Measurements from ENCODE around the gene ACOT7.

ACOT7 gene

GRCh38 chr1:6256645-6257044, 136.9 kb downstream of the ACOT7 start:
- no peak overlapping the region for H3K4ac ChIP-seq (ENCODE audit: low read length)
- H2BK15ac ChIP-seq (ENCODE audit: low read length) = no peak overlapping the region
- H3K14ac ChIP-seq (ENCODE audit: low read length) = no peak overlapping the region
- no peak overlapping the region for H2BK12ac ChIP-seq (ENCODE audit: low read length)
- no peak overlapping the region for H2BK120ac ChIP-seq (ENCODE audit: low read depth, low read length)
- no peak for DNase-seq (ENCODE audit: low spot score)
- H3K4me3 ChIP-seq (ENCODE audit: low read length in 2 of 2) = no peak overlapping the region
- peaks cover 5 to 6% of the 10 kb centered on the region in 2 donors for H3K4me1 ChIP-seq (ENCODE audit: control insufficient read depth in 2 of 2, insufficient read depth in 1 of 2, low read depth in 1 of 2, low read length in 2 of 2)
- H3K79me1 ChIP-seq (ENCODE audit: low read depth, low read length) = peaks cover 9% of the 10 kb centered on the region
- H3K9me3 ChIP-seq (replicated peaks in 1 of 2; ENCODE audit: control insufficient read depth in 2 of 2, insufficient read depth in 1 of 2, low read depth in 1 of 2, low read length in 2 of 2) = no peaks in the 10 kb centered on the region
- H3K27me3 ChIP-seq (ENCODE audit: control insufficient read depth in 3 of 3, insufficient read depth in 3 of 3, low read depth in 1 of 3, low read length in 3 of 3) = no peaks in the 10 kb centered on the region
- H4K8ac ChIP-seq (ENCODE audit: low read depth, low read length) = no peak overlapping the region
- no peak overlapping the region for H2AFZ ChIP-seq (ENCODE audit: low read length)
- H3K9ac ChIP-seq (ENCODE audit: low read depth, low read length, poor library complexity) = peak overlapping the region; percentile 55
- no peak overlapping the region for H2AK5ac ChIP-seq (ENCODE audit: low read depth, low read length)
- no peak overlapping the region for H3K27ac ChIP-seq (replicated peaks; ENCODE audit: low read length)
- WGBS, 2 donors (ENCODE audit: extremely low coverage in 2 of 2, insufficient read length in 2 of 2, insufficient replicate concordance in 1 of 2) = no CpG with 5 or more reads among the region's 13 CpGs
- H3K23ac ChIP-seq (ENCODE audit: low read depth, low read length, poor library complexity) = peak overlapping the region; percentile 8
- H3K36me3 ChIP-seq (replicated peaks in 1 of 2; ENCODE audit: control insufficient read depth in 2 of 2, insufficient read depth in 2 of 2, low read length in 2 of 2) = peaks cover 15 to 20% of the 10 kb centered on the region in 2 donors
- no peak overlapping the region for H3K18ac ChIP-seq (ENCODE audit: low read length)
- H2BK5ac ChIP-seq (ENCODE audit: low read length) = no peak overlapping the region
- H4K91ac ChIP-seq (ENCODE audit: low read depth, low read length, poor library complexity) = no peak overlapping the region
- no peak overlapping the region for H3K4me2 ChIP-seq (ENCODE audit: insufficient read depth, low read length, poor library complexity, severe bottlenecking)

DNA sequence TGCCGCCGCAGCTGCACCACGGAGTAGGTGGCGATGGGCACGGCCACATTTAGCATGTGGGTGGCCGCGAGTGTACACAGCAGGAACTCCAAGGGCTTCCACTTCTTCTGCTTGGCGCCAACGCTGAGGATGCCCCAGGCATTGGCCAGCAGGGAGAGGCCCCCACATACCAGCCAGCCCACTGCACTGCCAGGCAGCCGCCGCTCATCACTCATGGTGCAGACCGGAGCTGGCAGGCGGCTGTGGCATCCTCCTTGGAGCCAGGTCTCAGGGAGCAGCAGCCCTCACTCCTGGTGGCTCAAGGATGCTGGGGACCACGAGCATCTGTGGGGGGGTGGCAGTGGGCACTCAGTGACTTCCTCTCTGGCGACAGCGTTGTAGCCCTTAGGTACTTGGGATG, 138.9 kb downstream of the ACOT7 start:
- no CpG with 5 or more reads among the region's 16 CpGs for WGBS, 2 donors (ENCODE audit: extremely low coverage in 2 of 2, insufficient read length in 2 of 2, insufficient replicate concordance in 1 of 2)
- H3K4me3 ChIP-seq (ENCODE audit: low read length in 2 of 2) = no peak overlapping the region

GRCh38 chr1:6253380-6253779, 140.2 kb downstream of the ACOT7 start:
- peak overlapping the region; percentile 44 for H3K9ac ChIP-seq (ENCODE audit: low read depth, low read length, poor library complexity)
- no peak overlapping the region for H2BK15ac ChIP-seq (ENCODE audit: low read length)
- peaks cover 0 to 7% of the 10 kb centered on the region in 2 donors for H3K4me1 ChIP-seq (ENCODE audit: control insufficient read depth in 2 of 2, insufficient read depth in 1 of 2, low read depth in 1 of 2, low read length in 2 of 2)
- no peak overlapping the region for H2BK120ac ChIP-seq (ENCODE audit: low read depth, low read length)
- H4K91ac ChIP-seq (ENCODE audit: low read depth, low read length, poor library complexity) = peak overlapping the region; percentile 92
- no peak overlapping the region for H3K23ac ChIP-seq (ENCODE audit: low read depth, low read length, poor library complexity)
- no peak overlapping the region for H3K18ac ChIP-seq (ENCODE audit: low read length)
- peaks cover 2% of the 10 kb centered on the region for H3K79me1 ChIP-seq (ENCODE audit: low read depth, low read length)
- no peak overlapping the region for H3K4me2 ChIP-seq (ENCODE audit: insufficient read depth, low read length, poor library complexity, severe bottlenecking)
- no peak overlapping the region for H3K4ac ChIP-seq (ENCODE audit: low read length)
- no peak overlapping the region for H3K27ac ChIP-seq (replicated peaks; ENCODE audit: low read length)
- DNase-seq (ENCODE audit: low spot score) = no peak
- no peak overlapping the region for H3K4me3 ChIP-seq (ENCODE audit: low read length in 2 of 2)
- no CpG with 5 or more reads among the region's 9 CpGs for WGBS, 2 donors (ENCODE audit: extremely low coverage in 2 of 2, insufficient read length in 2 of 2, insufficient replicate concordance in 1 of 2)
- no peak overlapping the region for H3K14ac ChIP-seq (ENCODE audit: low read length)
- H3K36me3 ChIP-seq (replicated peaks in 1 of 2; ENCODE audit: control insufficient read depth in 2 of 2, insufficient read depth in 2 of 2, low read length in 2 of 2) = peaks cover 15 to 20% of the 10 kb centered on the region in 2 donors
- H3K27me3 ChIP-seq (ENCODE audit: control insufficient read depth in 3 of 3, insufficient read depth in 3 of 3, low read depth in 1 of 3, low read length in 3 of 3) = peaks cover 0 to 25% (median 0%) of the 10 kb centered on the region in 3 experiments
- no peak overlapping the region for H2BK5ac ChIP-seq (ENCODE audit: low read length)
- no peak overlapping the region for H2AK5ac ChIP-seq (ENCODE audit: low read depth, low read length)
- no peak overlapping the region for H2BK12ac ChIP-seq (ENCODE audit: low read length)
- H3K9me3 ChIP-seq (replicated peaks in 1 of 2; ENCODE audit: control insufficient read depth in 2 of 2, insufficient read depth in 1 of 2, low read depth in 1 of 2, low read length in 2 of 2) = no peaks in the 10 kb centered on the region
- H4K8ac ChIP-seq (ENCODE audit: low read depth, low read length) = no peak overlapping the region
- no peak overlapping the region for H2AFZ ChIP-seq (ENCODE audit: low read length)

More for the DNA sequence above, 138.9 kb downstream of the ACOT7 start:
- Histone ChIP-seq H3K4ac (ENCODE audit: low read length) (no peak overlapping the region), H4K91ac (ENCODE audit: low read depth, low read length, poor library complexity) (no peak overlapping the region), H3K9me3 (replicated peaks in 1 of 2; ENCODE audit: control insufficient read depth in 2 of 2, insufficient read depth in 1 of 2, low read depth in 1 of 2, low read length in 2 of 2) (no peaks in the 10 kb centered on the region), H2BK5ac (ENCODE audit: low read length) (no peak overlapping the region), H3K4me1 (ENCODE audit: control insufficient read depth in 2 of 2, insufficient read depth in 1 of 2, low read depth in 1 of 2, low read length in 2 of 2) (peaks cover 2 to 8% of the 10 kb centered on the region in 2 donors), H2AFZ (ENCODE audit: low read length) (no peak overlapping the region), H3K27me3 (ENCODE audit: control insufficient read depth in 3 of 3, insufficient read depth in 3 of 3, low read depth in 1 of 3, low read length in 3 of 3) (peaks cover 0 to 13% (median 0%) of the 10 kb centered on the region in 3 experiments), H2AK5ac (ENCODE audit: low read depth, low read length) (no peak overlapping the region), H2BK15ac (ENCODE audit: low read length) (no peak overlapping the region), H3K14ac (ENCODE audit: low read length) (no peak overlapping the region), H3K4me2 (ENCODE audit: insufficient read depth, low read length, poor library complexity, severe bottlenecking) (no peak overlapping the region), H3K79me1 (ENCODE audit: low read depth, low read length) (peaks cover 8% of the 10 kb centered on the region), H3K23ac (ENCODE audit: low read depth, low read length, poor library complexity) (peak overlapping the region; percentile 83), H2BK120ac (ENCODE audit: low read depth, low read length) (no peak overlapping the region), H3K9ac (ENCODE audit: low read depth, low read length, poor library complexity) (peak overlapping the region; percentile 68), H2BK12ac (ENCODE audit: low read length) (no peak overlapping the region), H3K36me3 (replicated peaks in 1 of 2; ENCODE audit: control insufficient read depth in 2 of 2, insufficient read depth in 2 of 2, low read length in 2 of 2) (peaks cover 15 to 20% of the 10 kb centered on the region in 2 donors), H3K27ac (replicated peaks; ENCODE audit: low read length) (no peak overlapping the region), H4K8ac (ENCODE audit: low read depth, low read length) (no peak overlapping the region), H3K18ac (ENCODE audit: low read length) (peak overlapping the region; percentile 22)
- no peak for DNase-seq (ENCODE audit: low spot score)

DNA sequence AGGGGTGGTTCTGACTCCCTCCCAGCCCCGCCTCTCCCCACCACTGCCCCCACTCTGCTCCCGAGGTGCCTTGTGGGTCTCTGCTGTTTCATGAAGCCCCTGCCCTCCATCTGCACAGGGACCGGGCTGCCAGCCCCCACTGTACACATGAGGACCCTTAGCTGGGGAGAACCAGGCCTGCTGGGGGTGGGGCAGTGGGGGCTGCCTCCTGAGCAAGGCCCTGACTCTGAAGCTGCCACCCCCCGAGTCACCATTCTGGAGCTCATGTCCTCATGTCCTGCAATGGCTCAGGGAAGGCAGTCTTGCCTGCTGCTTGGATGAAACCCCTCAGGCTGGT, 141.2 kb downstream of the ACOT7 start:
- no peak for DNase-seq (ENCODE audit: low spot score)
- H3K4me1 ChIP-seq (ENCODE audit: control insufficient read depth in 2 of 2, insufficient read depth in 1 of 2, low read depth in 1 of 2, low read length in 2 of 2) = peaks cover 0 to 7% of the 10 kb centered on the region in 2 donors
- H3K4ac ChIP-seq (ENCODE audit: low read length) = no peak overlapping the region
- no peak overlapping the region for H3K18ac ChIP-seq (ENCODE audit: low read length)
- H2BK12ac ChIP-seq (ENCODE audit: low read length) = no peak overlapping the region
- no CpG with 5 or more reads among the region's 4 CpGs for WGBS, 2 donors (ENCODE audit: extremely low coverage in 2 of 2, insufficient read length in 2 of 2, insufficient replicate concordance in 1 of 2)
- H4K8ac ChIP-seq (ENCODE audit: low read depth, low read length) = no peak overlapping the region
- H2BK15ac ChIP-seq (ENCODE audit: low read length) = no peak overlapping the region
- H3K79me1 ChIP-seq (ENCODE audit: low read depth, low read length) = no peaks in the 10 kb centered on the region
- H3K9ac ChIP-seq (ENCODE audit: low read depth, low read length, poor library complexity) = no peak overlapping the region
- no peak overlapping the region for H3K23ac ChIP-seq (ENCODE audit: low read depth, low read length, poor library complexity)
- H3K4me2 ChIP-seq (ENCODE audit: insufficient read depth, low read length, poor library complexity, severe bottlenecking) = no peak overlapping the region
- H3K27me3 ChIP-seq (ENCODE audit: control insufficient read depth in 3 of 3, insufficient read depth in 3 of 3, low read depth in 1 of 3, low read length in 3 of 3) = peaks cover 0 to 26% (median 0%) of the 10 kb centered on the region in 3 experiments
- H3K4me3 ChIP-seq (ENCODE audit: low read length in 2 of 2) = no peak overlapping the region
- no peak overlapping the region for H2BK5ac ChIP-seq (ENCODE audit: low read length)
- no peak overlapping the region for H2AFZ ChIP-seq (ENCODE audit: low read length)
- no peak overlapping the region for H3K27ac ChIP-seq (replicated peaks; ENCODE audit: low read length)
- no peaks in the 10 kb centered on the region for H3K9me3 ChIP-seq (replicated peaks in 1 of 2; ENCODE audit: control insufficient read depth in 2 of 2, insufficient read depth in 1 of 2, low read depth in 1 of 2, low read length in 2 of 2)
- H4K91ac ChIP-seq (ENCODE audit: low read depth, low read length, poor library complexity) = no peak overlapping the region
- H3K36me3 ChIP-seq (replicated peaks in 1 of 2; ENCODE audit: control insufficient read depth in 2 of 2, insufficient read depth in 2 of 2, low read length in 2 of 2) = peaks cover 15 to 20% of the 10 kb centered on the region in 2 donors
- H2BK120ac ChIP-seq (ENCODE audit: low read depth, low read length) = no peak overlapping the region
- no peak overlapping the region for H2AK5ac ChIP-seq (ENCODE audit: low read depth, low read length)
- H3K14ac ChIP-seq (ENCODE audit: low read length) = no peak overlapping the region

Data from neuronal stem cell (in vitro differentiated cells).